HepG2 (cell line): Measurements from ENCODE around the gene ZNF630. TPM values are rescaled to one million over a fixed set of nuclear protein-coding genes. Genes with fewer than 3 reads are reported as not detected.
"Not testable (repeated sequence)": the region's sequence is repeated elsewhere in the genome, so short reads cannot be mapped to it uniquely, and the experiment has no call there.

ENCODE experiments used
- ATAC-seq: fragments of 200-7000 bp; cut with Tn5 transposase; 3 replicates; pipeline ENCODE4 v1.9.1; 2020; ENCODE audit warnings: mild to moderate bottlenecking, moderate library complexity
- BruUV-seq: library from RNA; stranded (reverse); fragments of 400-500 nt; replicated peaks from 2 replicates; lab custom pipeline; 2021; lab: Mats Ljungman, UMichigan
- CTCF ChIA-PET: fragments of 300-600 bp; formaldehyde crosslinking; extraction: SDS; loops from one replicate; lab custom pipeline; 2021; ENCODE audit warnings: low total read pairs, inconsistent platforms, low intra/inter-chr PET ratio; lab: Yijun Ruan, JAX
- POLR2A ChIA-PET: fragments of 350-600 bp; sonication (Branson Sonifier 250); formaldehyde crosslinking; loops from one replicate; lab custom pipeline; 2020; ENCODE audit warnings: antibody characterized with exemption, inconsistent platforms; lab: Yijun Ruan, JAX
- DNase-seq: peaks from one replicate; pipeline ENCODE4 v3.0.0-alpha.2; 2015; ENCODE audit warnings: low spot score
- FAIRE-seq: peaks from 3 replicates; lab custom pipeline; 2011; peaks lifted over from hg19 to GRCh38; lab: Jason Lieb, UNC
- H2AFZ ChIP-seq: one replicate; pipeline ENCODE4 v1.6.1; 2011; ENCODE audit warnings: low read length, inconsistent platforms
- H3K27ac ChIP-seq: fragments of 300-600 bp; 3 replicates; pipeline ENCODE4 v1.8.0; 2011; ENCODE audit warnings: mixed run types, mild to moderate bottlenecking, mixed read lengths, low read length, inconsistent platforms; ENCODE audit not compliant: insufficient read depth; ENCODE audit errors: extremely low read length
- H3K27me3 ChIP-seq, 2 experiments: fragments of 200-600 bp in 1 of 2; 2 replicates in 1 of 2; 3 replicates in 1 of 2; pipeline versions ENCODE4 v1.6.0 to v1.8.0; 2011; ENCODE audit warnings: low read length in 2 of 2, mild to moderate bottlenecking in 2 of 2, moderate library complexity in 2 of 2, inconsistent platforms in 1 of 2; ENCODE audit not compliant: insufficient read depth in 2 of 2, control insufficient read depth in 1 of 2
- H3K36me3 ChIP-seq, 2 experiments: fragments of 200-600 bp in 1 of 2; replicated peaks in 1 of 2; 2 replicates in 1 of 2; 3 replicates in 1 of 2; pipeline versions ENCODE4 v1.5.1 to v1.8.0; 2011; ENCODE audit warnings: low read length in 2 of 2, inconsistent platforms in 1 of 2; ENCODE audit not compliant: insufficient read depth in 2 of 2, control insufficient read depth in 1 of 2
- H3K4me1 ChIP-seq: 2 replicates; pipeline ENCODE4 v1.5.1; 2012; ENCODE audit warnings: low read length, inconsistent platforms; ENCODE audit not compliant: insufficient read depth
- H3K4me2 ChIP-seq: 2 replicates; pipeline ENCODE4 v1.6.0; 2011; ENCODE audit warnings: low read depth, low read length, inconsistent platforms
- H3K4me3 ChIP-seq, 3 experiments: fragments of 200-600 bp in 1 of 3; sonication (generic), shearing (Covaris generic) in 1 of 3; replicated peaks in 1 of 3; 2 replicates each; pipeline ENCODE4 v1.5.1; 2011 to 2016; ENCODE audit warnings: low read length in 3 of 3, inconsistent platforms in 2 of 3, low read depth in 2 of 3, mild to moderate bottlenecking in 2 of 3, control low read depth in 1 of 3, mixed read lengths in 1 of 3; ENCODE audit not compliant: insufficient read depth in 1 of 3
- H3K79me2 ChIP-seq: one replicate; pipeline ENCODE4 v1.6.1; 2011; ENCODE audit warnings: low read length, inconsistent platforms; ENCODE audit not compliant: insufficient read depth
- H3K9ac ChIP-seq: 2 replicates; pipeline ENCODE4 v1.6.0; 2011; ENCODE audit warnings: mild to moderate bottlenecking, low read depth, low read length, inconsistent platforms; ENCODE audit not compliant: insufficient read depth
- H3K9me3 ChIP-seq: 2 replicates; pipeline ENCODE4 v1.5.1; 2012; ENCODE audit warnings: mild to moderate bottlenecking, low read length
- H4K20me1 ChIP-seq: 2 replicates; pipeline ENCODE4 v1.6.0; 2011; ENCODE audit warnings: inconsistent platforms, mild to moderate bottlenecking, low read length, moderate library complexity; ENCODE audit not compliant: insufficient read depth
- GRHL1 ChIP-seq: sonication (generic); formaldehyde crosslinking; conservative IDR thresholded peaks from 2 replicates; pipeline ENCODE4 v1.8.0; 2022; ENCODE audit warnings: missing genetic modification reagents
- HES4 ChIP-seq: sonication (generic); formaldehyde crosslinking; IDR thresholded peaks from 2 replicates; pipeline ENCODE4 v1.9.0; 2021; ENCODE audit warnings: mild to moderate bottlenecking, missing genetic modification reagents, borderline replicate concordance
- MAX ChIP-seq: IDR thresholded peaks from 2 replicates; pipeline ENCODE4 v1.6.1; 2012; ENCODE audit warnings: inconsistent platforms
- MED13 ChIP-seq: sonication (generic); formaldehyde crosslinking; IDR thresholded peaks from 2 replicates; pipeline ENCODE4 v1.5.0; 2020; ENCODE audit warnings: missing genetic modification reagents
- MYNN ChIP-seq: sonication (generic); formaldehyde crosslinking; IDR thresholded peaks from 2 replicates; pipeline ENCODE4 v1.4.0; 2020; ENCODE audit warnings: mild to moderate bottlenecking, low read depth, missing genetic modification reagents
- NFIC ChIP-seq: IDR thresholded peaks from 2 replicates; pipeline ENCODE4 v1.6.1; 2012; ENCODE audit warnings: mild to moderate bottlenecking, low read length, inconsistent platforms
- ZBTB2 ChIP-seq: sonication (generic); formaldehyde crosslinking; IDR thresholded peaks from 2 replicates; pipeline ENCODE4 v1.8.0; 2022; ENCODE audit warnings: low read depth, missing genetic modification reagents
- ZBTB42 ChIP-seq: sonication (generic); formaldehyde crosslinking; IDR thresholded peaks from 2 replicates; pipeline ENCODE4 v1.5.0; 2020; ENCODE audit warnings: mild to moderate bottlenecking, missing genetic modification reagents
- ZNF18 ChIP-seq: sonication (generic); formaldehyde crosslinking; IDR thresholded peaks from 2 replicates; pipeline ENCODE4 v1.8.0; 2022; ENCODE audit warnings: mild to moderate bottlenecking, missing genetic modification reagents; ENCODE audit not compliant: insufficient replicate concordance
- ZNF652 ChIP-seq: IDR thresholded peaks from 2 replicates; pipeline ENCODE4 v1.6.1; 2016; ENCODE audit warnings: low read depth, borderline replicate concordance
- ZNF75D ChIP-seq: sonication (generic); formaldehyde crosslinking; IDR thresholded peaks from 2 replicates; pipeline ENCODE4 v1.8.1; 2023; ENCODE audit warnings: missing genetic modification reagents, mild to moderate bottlenecking, borderline replicate concordance
- WGBS: methylation state at CpG from one replicate; pipeline ENCODE4 v1.1.6; 2017; ENCODE audit warnings: low lambda C conversion rate; 5-methylcytosine and 5-hydroxymethylcytosine counted together
- in situ Hi-C: cut with HindIII; loops from 2 replicates; pipeline ENCODE4 v1.10.0; 2017; ENCODE audit warnings: low pct_unique_long_range_greater_than_20kb; ENCODE audit not compliant: extremely low pct_ligation_motif_present
- intact Hi-C: fragments of 100-400 bp; cut with micrococcal nuclease; formaldehyde crosslinking; loops from one replicate; pipeline ENCODE4 v1.10.0; 2022; ENCODE audit not compliant: unreplicated experiment
- polyA plus RNA-seq, 8 experiments: library from polyadenylated mRNA; depleted of rRNA in 3 of 8; stranded (reverse) in 7 of 8; unstranded in 1 of 8; fragments of >200 nt; fragmentation: Illumina TruSeq in 4 of 8; extraction: Trizol in 4 of 8; gene quantifications; 2 replicates each; pipeline versions ENCODE4 v1.2.1 to v1.2.3, GENCODE V29; 2011 to 2016; ENCODE audit warnings: low read depth in 4 of 8, missing spikeins in 1 of 8, mixed read lengths in 1 of 8; ENCODE audit not compliant: insufficient read depth in 1 of 8
- total RNA-seq, 5 experiments: library from RNA; depleted of rRNA; stranded (reverse); fragments of >200 nt; fragmentation: Illumina TruSeq; extraction: Trizol; gene quantifications; 2 replicates each; pipeline ENCODE4 v1.2.3, GENCODE V29; 2016; ENCODE audit warnings: low read depth in 1 of 5

Gene ZNF630
- total and polyA plus RNA-seq, 2 of the 13 experiments (the other 11 are each of a cell fraction or from before 2014, with no cell fraction given), result not detected

GRCh38 chrX:48030641-48031173 lies 40.7 kb downstream of the ZNF630 start:
- TF ChIP-seq MAX, result peak; percentile 20; the same call in 1 of the 2 replicates
- H3K79me2 ChIP-seq, H4K20me1 ChIP-seq, H3K27me3 ChIP-seq, BruUV-seq, CTCF ChIA-PET, H3K9me3 ChIP-seq, DNase-seq, in situ Hi-C loops, H3K27ac ChIP-seq, H3K36me3 ChIP-seq, intact Hi-C loops, H3K9ac ChIP-seq, H3K4me1 ChIP-seq, POLR2A ChIA-PET: not testable (repeated sequence)
- peak; percentile 91 for FAIRE-seq
- H3K4me2 ChIP-seq, result peak overlapping the region; percentile 57; the same call in 1 of the 2 replicates
- peak overlapping the region; percentile 54 for H2AFZ ChIP-seq
- peak overlapping the region in 1 of 3 experiments; percentile 16; a peak in 2 of 6 replicates for H3K4me3 ChIP-seq
- peak; percentile 66 for ATAC-seq
- WGBS, result no CpG with 5 or more reads among the region's 10 CpGs

- H3K9me3 ChIP-seq, result no peaks in the 10 kb centered on the region
- no peaks in the 10 kb centered on the region for H3K27me3 ChIP-seq
- intact Hi-C loops, result no loop called here
- no peak for FAIRE-seq
- H3K79me2 ChIP-seq, result no peaks in the 10 kb centered on the region
- no peak for ATAC-seq
- no peak overlapping the region for H3K27ac ChIP-seq
- ChIA-PET CTCF (no interaction called here), POLR2A (no interaction called here)
- H3K4me3 ChIP-seq, result peak overlapping the region in 1 of 3 experiments; percentile 16; a peak in 1 of 6 replicates
- peak overlapping the region; percentile 54 for H2AFZ ChIP-seq
- peak overlapping the region; percentile 57; the same call in 1 of the 2 replicates for H3K4me2 ChIP-seq
- WGBS, result 50% methylated on average over 2 of the region's 10 CpGs
- BruUV-seq, result no TSS peak
- H3K9ac ChIP-seq, result no peak overlapping the region
- H4K20me1 ChIP-seq, result no peaks in the 10 kb centered on the region
- no peaks in the 10 kb centered on the region for H3K36me3 ChIP-seq
- in situ Hi-C loops, result no loop called here
- no peak for DNase-seq
- 0 out of 2 replicates have a peak, but pooled peaks cover 8% of the 10 kb centered on the region for H3K4me1 ChIP-seq
- TF ChIP-seq ZBTB42 (no peak), GRHL1 (CRISPR knock-in tag) (no peak), ZBTB2 (CRISPR knock-in tag) (no peak), ZNF652 (CRISPR knock-in tag) (no peak), ZNF18 (CRISPR knock-in tag) (no peak), ZNF75D (CRISPR knock-in tag) (no peak), HES4 (CRISPR knock-in tag) (no peak), NFIC (no peak), MYNN (CRISPR knock-in tag) (no peak), MED13 (CRISPR knock-in tag) (no peak)
Measured at GRCh38 chrX:48030237-48030636, 41.2 kb downstream of the ZNF630 start.
